DOHH2 (cell line): Measurements from ENCODE around the gene TRERF1.

Experiments used
- EZH2phosphoT487 ChIP-seq: fragments of 200-600 bp; sonication (generic); IDR thresholded peaks from 2 replicates; pipeline ENCODE4 v1.6.1; 2017; ENCODE audit warnings: borderline replicate concordance, mild to moderate bottlenecking, antibody characterized with exemption, low read length, moderate library complexity, mixed read lengths
- TF ChIP-seq, protein P1 (sequence below): fragments of 200-600 bp; sonication (generic); IDR thresholded peaks from one replicate; pipeline ENCODE4 v1.5.1; 2014; ENCODE audit warnings: antibody characterized with exemption, mild to moderate bottlenecking, low read depth, low read length; ENCODE audit not compliant: poor library complexity, severe bottlenecking

DNA sequence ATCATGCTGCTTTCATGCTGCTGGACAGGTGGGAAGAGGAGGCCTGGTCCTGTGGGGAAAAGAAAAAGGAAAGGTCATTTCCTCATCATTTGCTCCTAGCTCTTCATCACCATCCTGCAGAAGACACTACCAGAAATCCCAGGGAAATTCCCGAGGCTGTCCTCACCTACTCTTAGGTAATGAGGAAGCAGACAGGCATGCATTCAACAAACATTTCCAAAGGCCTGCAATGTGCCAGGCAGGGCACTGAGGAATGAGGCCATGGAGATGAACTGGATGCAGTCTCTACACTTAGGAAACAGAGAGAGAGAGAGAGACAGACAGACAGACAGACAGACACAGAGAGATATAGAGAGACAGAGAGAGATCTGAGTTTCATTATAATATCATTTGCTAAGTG lies 151.0 kb downstream of the TRERF1 start:
- TF ChIP-seq, protein P1, sequence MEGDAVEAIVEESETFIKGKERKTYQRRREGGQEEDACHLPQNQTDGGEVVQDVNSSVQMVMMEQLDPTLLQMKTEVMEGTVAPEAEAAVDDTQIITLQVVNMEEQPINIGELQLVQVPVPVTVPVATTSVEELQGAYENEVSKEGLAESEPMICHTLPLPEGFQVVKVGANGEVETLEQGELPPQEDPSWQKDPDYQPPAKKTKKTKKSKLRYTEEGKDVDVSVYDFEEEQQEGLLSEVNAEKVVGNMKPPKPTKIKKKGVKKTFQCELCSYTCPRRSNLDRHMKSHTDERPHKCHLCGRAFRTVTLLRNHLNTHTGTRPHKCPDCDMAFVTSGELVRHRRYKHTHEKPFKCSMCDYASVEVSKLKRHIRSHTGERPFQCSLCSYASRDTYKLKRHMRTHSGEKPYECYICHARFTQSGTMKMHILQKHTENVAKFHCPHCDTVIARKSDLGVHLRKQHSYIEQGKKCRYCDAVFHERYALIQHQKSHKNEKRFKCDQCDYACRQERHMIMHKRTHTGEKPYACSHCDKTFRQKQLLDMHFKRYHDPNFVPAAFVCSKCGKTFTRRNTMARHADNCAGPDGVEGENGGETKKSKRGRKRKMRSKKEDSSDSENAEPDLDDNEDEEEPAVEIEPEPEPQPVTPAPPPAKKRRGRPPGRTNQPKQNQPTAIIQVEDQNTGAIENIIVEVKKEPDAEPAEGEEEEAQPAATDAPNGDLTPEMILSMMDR: no peak
- no peak for TF ChIP-seq EZH2phosphoT487
